ENCODE data around the gene TLR6. TPM values are rescaled to one million over a fixed set of nuclear protein-coding genes. Genes with fewer than 3 reads are reported as not detected.

Gene TLR6
- total RNA-seq, 1 experiment from 2014 or later, result not detected

- no peak overlapping the region for H3K4me3 Mint-ChIP-seq (ENCODE audit: unreplicated experiment)
- H3K36me3 Mint-ChIP-seq (ENCODE audit: insufficient read depth, unreplicated experiment), result no peaks in the 10 kb centered on the region
These were observed 27.6 kb upstream of the TLR6 start for GRCh38 chr4:38884254-38884653.

GRCh38 chr4:38876636-38877035 lies 20.0 kb upstream of the TLR6 start:
- no peak for DNase-seq
- Histone ChIP-seq H3K4me3 (ENCODE audit: low read depth, low read length) (no peak overlapping the region), H3K4me1 (no peaks in the 10 kb centered on the region), H3K27me3 (replicated peaks; ENCODE audit: control insufficient read depth, insufficient read depth, low read length) (no peaks in the 10 kb centered on the region), H3K36me3 (ENCODE audit: control insufficient read depth, insufficient read depth, low read length) (no peaks in the 10 kb centered on the region), H3K9me3 (no peaks in the 10 kb centered on the region; the same call in 1 of the 2 replicates)
- Mint-ChIP-seq H3K27ac (ENCODE audit: unreplicated experiment) (no peak overlapping the region), H3K27me3 (ENCODE audit: insufficient read depth, unreplicated experiment) (no peaks in the 10 kb centered on the region), H3K4me1 (ENCODE audit: low read depth, unreplicated experiment) (no peaks in the 10 kb centered on the region), H3K4me3 (ENCODE audit: unreplicated experiment) (no peak overlapping the region), H3K36me3 (ENCODE audit: insufficient read depth, unreplicated experiment) (no peaks in the 10 kb centered on the region), H3K9me3 (ENCODE audit: unreplicated experiment) (no peaks in the 10 kb centered on the region)
- POLR2A ChIA-PET, result no interaction called here
- no peak for TF ChIP-seq CTCF (IDR thresholded peaks at IDR 0.05; ENCODE audit: insufficient read depth in 1 of 2, low read depth in 1 of 2, low read length in 1 of 2, severe bottlenecking in 1 of 2, unreplicated experiment in 1 of 2)
- CTCF ChIA-PET, result no interaction called here
- intact Hi-C loops (cut with micrococcal nuclease; ENCODE audit: unreplicated experiment), result no loop called here
- no TSS peak for BruUV-seq (replicated peaks)

More at GRCh38 chr4:38884254-38884653, 27.6 kb upstream of the TLR6 start:
- H3K4me1 Mint-ChIP-seq (ENCODE audit: low read depth, unreplicated experiment), result no peaks in the 10 kb centered on the region
- intact Hi-C loops (cut with micrococcal nuclease; ENCODE audit: unreplicated experiment), result no loop called here
- Histone ChIP-seq H3K4me1 (0 out of 2 replicates have a peak, but pooled peaks cover 4% of the 10 kb centered on the region), H3K27me3 (replicated peaks; ENCODE audit: control insufficient read depth, insufficient read depth, low read length) (no peaks in the 10 kb centered on the region), H3K4me3 (ENCODE audit: low read depth, low read length) (no peak overlapping the region), H3K36me3 (ENCODE audit: control insufficient read depth, insufficient read depth, low read length) (no peaks in the 10 kb centered on the region), H3K9me3 (no peaks in the 10 kb centered on the region)
- no peaks in the 10 kb centered on the region for H3K27me3 Mint-ChIP-seq (ENCODE audit: insufficient read depth, unreplicated experiment)
- no peak overlapping the region for H3K27ac Mint-ChIP-seq (ENCODE audit: unreplicated experiment)
- TF ChIP-seq CTCF (IDR thresholded peaks at IDR 0.05; ENCODE audit: insufficient read depth in 1 of 2, low read depth in 1 of 2, low read length in 1 of 2, severe bottlenecking in 1 of 2, unreplicated experiment in 1 of 2), result no peak
- POLR2A ChIA-PET, result no interaction called here
- CTCF ChIA-PET, result no interaction called here
- BruUV-seq (replicated peaks), result no TSS peak
- no peak for DNase-seq
- H3K9me3 Mint-ChIP-seq (ENCODE audit: unreplicated experiment), result no peaks in the 10 kb centered on the region

- Mint-ChIP-seq H3K4me1 (ENCODE audit: low read depth, unreplicated experiment) (peaks cover 11% of the 10 kb centered on the region), H3K36me3 (ENCODE audit: insufficient read depth, unreplicated experiment) (peaks cover 14% of the 10 kb centered on the region), H3K9me3 (ENCODE audit: unreplicated experiment) (no peaks in the 10 kb centered on the region), H3K27ac (ENCODE audit: unreplicated experiment) (peak overlapping the region; percentile 39), H3K27me3 (ENCODE audit: insufficient read depth, unreplicated experiment) (no peaks in the 10 kb centered on the region), H3K4me3 (ENCODE audit: unreplicated experiment) (no peak overlapping the region)
- no peaks in the 10 kb centered on the region; the same call in 1 of the 2 replicates for H3K36me3 ChIP-seq (ENCODE audit: control insufficient read depth, insufficient read depth, low read length)
- H3K4me3 ChIP-seq (ENCODE audit: low read depth, low read length), result no peak overlapping the region
- no peaks in the 10 kb centered on the region for H3K27me3 ChIP-seq (replicated peaks; ENCODE audit: control insufficient read depth, insufficient read depth, low read length)
- intact Hi-C loops (cut with micrococcal nuclease; ENCODE audit: unreplicated experiment), result no loop called here
- no peak for TF ChIP-seq CTCF (IDR thresholded peaks at IDR 0.05; ENCODE audit: insufficient read depth in 1 of 2, low read depth in 1 of 2, low read length in 1 of 2, severe bottlenecking in 1 of 2, unreplicated experiment in 1 of 2)
- DNase-seq, result no peak
- CTCF ChIA-PET, result no interaction called here
- POLR2A ChIA-PET, result no interaction called here
- H3K9me3 ChIP-seq, result no peaks in the 10 kb centered on the region; the same call in 1 of the 2 replicates
- peaks cover 4% of the 10 kb centered on the region for H3K4me1 ChIP-seq
- BruUV-seq (replicated peaks), result no TSS peak
These were observed 16.8 kb upstream of the TLR6 start for GRCh38 chr4:38873290-38873944.

All from Caco-2 (cell line).